Neuronal stem cell (in vitro differentiated cells): ENCODE measurements around the gene CTNNA3.

Experiments used
- DNase-seq: peaks from one replicate; pipeline ENCODE4 v3.0.0-alpha.2; 2013; ENCODE audit warnings: low spot score
- H2AFZ ChIP-seq: one replicate; pipeline ENCODE4 v1.6.1; 2013; ENCODE audit warnings: mild to moderate bottlenecking, low read length, inconsistent platforms
- H2AK5ac ChIP-seq: 2 replicates; pipeline ENCODE4 v1.6.1; 2013; ENCODE audit warnings: low read depth, mild to moderate bottlenecking, inconsistent platforms, low read length, moderate library complexity, mixed read lengths
- H2BK120ac ChIP-seq: 2 replicates; pipeline ENCODE4 v1.6.1; 2013; ENCODE audit warnings: low read depth, mild to moderate bottlenecking, inconsistent platforms, low read length, moderate library complexity, mixed read lengths
- H2BK12ac ChIP-seq: one replicate; pipeline ENCODE4 v1.6.1; 2013; ENCODE audit warnings: low read length, inconsistent platforms
- H2BK15ac ChIP-seq: 2 replicates; pipeline ENCODE4 v1.6.1; 2013; ENCODE audit warnings: mild to moderate bottlenecking, low read length, inconsistent platforms, mixed read lengths
- H2BK5ac ChIP-seq: one replicate; pipeline ENCODE4 v1.6.1; 2013; ENCODE audit warnings: inconsistent platforms, mild to moderate bottlenecking, low read length, moderate library complexity
- H3K14ac ChIP-seq: one replicate; pipeline ENCODE4 v1.6.1; 2013; ENCODE audit warnings: low read length, inconsistent platforms
- H3K18ac ChIP-seq: 2 replicates; pipeline ENCODE4 v1.6.1; 2013; ENCODE audit warnings: low read length, inconsistent platforms
- H3K23ac ChIP-seq: 2 replicates; pipeline ENCODE4 v1.6.1; 2013; ENCODE audit warnings: low read depth, mild to moderate bottlenecking, mixed read lengths, low read length, inconsistent platforms; ENCODE audit not compliant: poor library complexity
- H3K27ac ChIP-seq: replicated peaks from 3 replicates; pipeline ENCODE4 v1.5.1; 2013; ENCODE audit warnings: low read length, inconsistent platforms
- H3K27me3 ChIP-seq, 3 experiments: 2 replicates each; pipeline ENCODE4 v1.6.1; 2013; ENCODE audit warnings: low read length in 3 of 3, mild to moderate bottlenecking in 2 of 3, inconsistent platforms in 1 of 3, low read depth in 1 of 3, mixed read lengths in 1 of 3, moderate library complexity in 1 of 3; ENCODE audit not compliant: control insufficient read depth in 3 of 3, insufficient read depth in 3 of 3
- H3K36me3 ChIP-seq, 2 donors: replicated peaks in 1 of 2; 2 replicates each; pipeline ENCODE4 v1.6.1; 2013; ENCODE audit warnings: low read length in 2 of 2; ENCODE audit not compliant: control insufficient read depth in 2 of 2, insufficient read depth in 2 of 2
- H3K4ac ChIP-seq: 2 replicates; pipeline ENCODE4 v1.6.1; 2013; ENCODE audit warnings: inconsistent platforms, mild to moderate bottlenecking, low read length, moderate library complexity
- H3K4me1 ChIP-seq, 2 donors: 1 replicate in 1 of 2; 2 replicates in 1 of 2; pipeline ENCODE4 v1.6.1; 2013; ENCODE audit warnings: low read length in 2 of 2, low read depth in 1 of 2; ENCODE audit not compliant: control insufficient read depth in 2 of 2, insufficient read depth in 1 of 2
- H3K4me2 ChIP-seq: one replicate; pipeline ENCODE4 v1.6.1; 2013; ENCODE audit warnings: mild to moderate bottlenecking, low read length, inconsistent platforms; ENCODE audit not compliant: insufficient read depth, poor library complexity, severe bottlenecking
- H3K4me3 ChIP-seq, 2 donors: 2 replicates each; pipeline ENCODE4 v1.5.1; 2013; ENCODE audit warnings: low read length in 2 of 2, mild to moderate bottlenecking in 2 of 2, inconsistent platforms in 1 of 2, moderate library complexity in 1 of 2
- H3K79me1 ChIP-seq: one replicate; pipeline ENCODE4 v1.6.1; 2013; ENCODE audit warnings: low read depth, mild to moderate bottlenecking, inconsistent platforms, low read length, moderate library complexity
- H3K9ac ChIP-seq: one replicate; pipeline ENCODE4 v1.6.1; 2013; ENCODE audit warnings: mild to moderate bottlenecking, low read depth, low read length, inconsistent platforms; ENCODE audit not compliant: poor library complexity
- H3K9me3 ChIP-seq, 2 donors: replicated peaks in 1 of 2; 2 replicates each; pipeline versions ENCODE3 to v1.6.1; 2013; ENCODE audit warnings: low read length in 2 of 2, mild to moderate bottlenecking in 2 of 2, inconsistent platforms in 1 of 2, low read depth in 1 of 2, mixed read lengths in 1 of 2, moderate library complexity in 1 of 2; ENCODE audit not compliant: control insufficient read depth in 2 of 2, insufficient read depth in 1 of 2
- H4K8ac ChIP-seq: one replicate; pipeline ENCODE4 v1.6.1; 2013; ENCODE audit warnings: low read depth, mild to moderate bottlenecking, inconsistent platforms, low read length, moderate library complexity
- H4K91ac ChIP-seq: one replicate; pipeline ENCODE4 v1.6.1; 2013; ENCODE audit warnings: low read length, low read depth, mild to moderate bottlenecking, inconsistent platforms; ENCODE audit not compliant: poor library complexity
- WGBS, 2 donors: extraction: QIAGEN DNeasy Blood & Tissue Kit; methylation state at CpG; one replicate each; pipeline ENCODE4 v1.1.7; 2013; ENCODE audit warnings: missing lambda C conversion rate in 2 of 2, mixed read lengths in 1 of 2; ENCODE audit not compliant: insufficient read length in 2 of 2, insufficient replicate concordance in 1 of 2; ENCODE audit errors: extremely low coverage in 2 of 2; 5-methylcytosine and 5-hydroxymethylcytosine counted together

Gene CTNNA3

GRCh38 chr10:66651308-66652082 is 1044.5 kb downstream of the CTNNA3 start:
- Histone ChIP-seq H3K18ac (no peak overlapping the region), H3K23ac (no peak overlapping the region), H3K27ac (no peak overlapping the region), H3K36me3 (no peaks in the 10 kb centered on the region), H2BK12ac (no peak overlapping the region), H3K27me3 (no peaks in the 10 kb centered on the region), H3K9me3 (no peaks in the 10 kb centered on the region), H3K4me2 (no peak overlapping the region), H2BK5ac (no peak overlapping the region), H4K91ac (no peak overlapping the region), H3K14ac (no peak overlapping the region), H3K9ac (no peak overlapping the region), H2AK5ac (no peak overlapping the region), H3K4ac (no peak overlapping the region), H4K8ac (no peak overlapping the region), H3K4me3 (no peak overlapping the region), H3K79me1 (no peaks in the 10 kb centered on the region), H2AFZ (no peak overlapping the region), H2BK120ac (no peak overlapping the region), H3K4me1 (no peaks in the 10 kb centered on the region), H2BK15ac (no peak overlapping the region)
- no CpG with 5 or more reads among the region's 30 CpGs for WGBS, 2 donors
- no peak for DNase-seq

DNA sequence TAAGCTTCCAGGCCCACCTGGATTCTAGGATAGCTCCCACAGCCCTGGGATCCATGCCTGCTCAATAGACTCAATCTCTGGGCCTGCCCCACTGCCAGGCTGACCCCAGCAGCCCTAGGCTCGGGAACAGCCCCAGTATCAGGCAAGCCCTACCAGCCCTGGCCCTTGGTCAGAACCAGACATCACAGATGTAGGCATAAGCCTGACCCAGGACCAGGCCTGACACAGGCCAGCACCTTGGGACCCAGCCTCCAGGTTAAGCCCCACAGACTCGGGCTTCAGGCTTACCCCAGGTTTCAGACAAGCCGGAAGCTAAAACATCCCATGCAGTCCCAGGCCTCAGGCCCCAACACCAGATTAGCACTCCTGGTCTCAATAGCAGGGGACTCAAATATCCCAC is 1046.4 kb downstream of the CTNNA3 start:
- H3K9me3 ChIP-seq, result peaks cover 0 to 2% of the 10 kb centered on the region in 2 donors
- H3K36me3 ChIP-seq, result no peaks in the 10 kb centered on the region
- no peak overlapping the region for H2AFZ ChIP-seq
- no peak overlapping the region for H2AK5ac ChIP-seq
- no peak overlapping the region for H3K9ac ChIP-seq
- H3K27me3 ChIP-seq, result no peaks in the 10 kb centered on the region
- no peak overlapping the region for H3K14ac ChIP-seq
- no peaks in the 10 kb centered on the region for H3K4me1 ChIP-seq
- no peak overlapping the region for H3K4me3 ChIP-seq
- H3K23ac ChIP-seq, result no peak overlapping the region
- H3K4me2 ChIP-seq, result no peak overlapping the region
- H4K8ac ChIP-seq, result no peak overlapping the region
- no peak overlapping the region for H2BK15ac ChIP-seq
- H3K4ac ChIP-seq, result no peak overlapping the region
- H4K91ac ChIP-seq, result no peak overlapping the region
- H2BK5ac ChIP-seq, result no peak overlapping the region
- no peak overlapping the region for H2BK12ac ChIP-seq
- H3K79me1 ChIP-seq, result no peaks in the 10 kb centered on the region
- DNase-seq, result no peak
- WGBS, 2 donors, result no CpG with 5 or more reads among the region's 3 CpGs
- H3K27ac ChIP-seq, result no peak overlapping the region
- H3K18ac ChIP-seq, result peak overlapping the region; percentile 1
- no peak overlapping the region for H2BK120ac ChIP-seq

DNA sequence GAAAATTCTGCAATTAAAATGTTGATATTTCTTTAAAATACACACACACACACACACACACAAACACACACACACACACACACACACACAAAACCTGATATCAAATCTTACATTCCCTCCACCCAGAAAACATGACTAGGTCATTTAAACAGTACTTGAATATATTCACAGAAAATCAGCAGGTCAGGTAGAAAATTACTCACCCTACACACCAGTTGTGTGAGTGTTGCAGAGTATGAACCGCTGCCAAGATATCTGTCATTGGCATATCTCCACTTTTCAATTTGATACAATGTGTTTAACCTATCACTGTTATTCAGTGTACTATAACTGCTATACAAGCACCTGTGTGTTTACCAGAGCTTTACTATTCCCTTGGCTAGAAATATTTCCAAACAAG is 1053.8 kb downstream of the CTNNA3 start:
- H3K4me2 ChIP-seq, result no peak overlapping the region
- H2BK15ac ChIP-seq, result no peak overlapping the region
- H2BK120ac ChIP-seq, result no peak overlapping the region
- no peak overlapping the region for H2BK5ac ChIP-seq
- no peak overlapping the region for H3K18ac ChIP-seq
- no peak overlapping the region for H3K4ac ChIP-seq
- H3K27ac ChIP-seq, result no peak overlapping the region
- peaks cover 0 to 2% of the 10 kb centered on the region in 2 donors for H3K9me3 ChIP-seq
- DNase-seq, result no peak
- no peaks in the 10 kb centered on the region for H3K79me1 ChIP-seq
- no peak overlapping the region for H2AK5ac ChIP-seq
- no peak overlapping the region for H3K23ac ChIP-seq
- H4K91ac ChIP-seq, result no peak overlapping the region
- no peaks in the 10 kb centered on the region for H3K27me3 ChIP-seq
- WGBS, 2 donors, result no CpG with 5 or more reads among the region's 1 CpG
- no peak overlapping the region for H4K8ac ChIP-seq
- H2BK12ac ChIP-seq, result no peak overlapping the region
- H3K4me1 ChIP-seq, result peaks cover 0 to 5% of the 10 kb centered on the region in 2 donors
- no peak overlapping the region for H3K14ac ChIP-seq
- no peak overlapping the region for H3K9ac ChIP-seq
- no peak overlapping the region for H2AFZ ChIP-seq
- H3K4me3 ChIP-seq, result no peak overlapping the region
- H3K36me3 ChIP-seq, result no peaks in the 10 kb centered on the region

DNA sequence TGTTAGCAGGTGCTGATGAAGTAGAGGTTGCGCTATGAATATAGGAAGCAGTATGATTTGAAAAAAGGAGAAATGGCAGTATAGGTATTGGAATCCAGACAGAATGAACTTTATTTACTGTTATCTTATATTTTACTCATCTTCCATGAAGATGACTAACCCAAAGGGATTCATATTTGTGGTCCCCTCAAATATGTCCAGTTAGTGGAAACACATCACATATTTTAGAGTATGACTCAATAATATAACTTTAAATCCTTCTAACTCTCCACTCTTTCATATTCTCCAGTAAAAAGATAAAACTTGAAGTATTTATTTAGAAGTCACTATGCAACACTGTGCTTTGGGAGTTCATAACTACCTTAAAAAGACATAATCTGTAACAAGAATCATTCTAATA is 1056.6 kb downstream of the CTNNA3 start:
- no peak overlapping the region for H3K4ac ChIP-seq
- H2BK120ac ChIP-seq, result no peak overlapping the region
- H2BK15ac ChIP-seq, result no peak overlapping the region
- H2BK12ac ChIP-seq, result no peak overlapping the region
- H2AFZ ChIP-seq, result no peak overlapping the region
- no peak overlapping the region for H3K27ac ChIP-seq
- H3K4me1 ChIP-seq, result peaks cover 0 to 5% of the 10 kb centered on the region in 2 donors
- no peaks in the 10 kb centered on the region for H3K9me3 ChIP-seq
- no peak for DNase-seq
- H3K14ac ChIP-seq, result no peak overlapping the region
- no peak overlapping the region for H3K4me2 ChIP-seq
- H4K91ac ChIP-seq, result no peak overlapping the region
- no peak overlapping the region for H3K18ac ChIP-seq
- H3K9ac ChIP-seq, result no peak overlapping the region
- no peaks in the 10 kb centered on the region for H3K27me3 ChIP-seq
- no peak overlapping the region for H3K4me3 ChIP-seq
- H2BK5ac ChIP-seq, result no peak overlapping the region
- H2AK5ac ChIP-seq, result no peak overlapping the region
- H3K79me1 ChIP-seq, result no peaks in the 10 kb centered on the region
- WGBS, 2 donors, result no CpG with 5 or more reads among the region's 1 CpG
- H3K36me3 ChIP-seq, result no peaks in the 10 kb centered on the region
- no peak overlapping the region for H4K8ac ChIP-seq
- no peak overlapping the region for H3K23ac ChIP-seq
